HG03354 (cell line): Measurements from ENCODE around the gene LGR4.

Source experiments
- ATAC-seq: cut with Tn5 transposase; IDR thresholded peaks from one replicate; pipeline ENCODE4 v1.9.1; 2021; ENCODE audit warnings: mild to moderate bottlenecking; ENCODE audit not compliant: unreplicated experiment, poor library complexity, severe bottlenecking

The LGR4 gene

GRCh38 chr11:27487706-27488105, 15.1 kb upstream of the LGR4 start:
- ATAC-seq, result no peak

GRCh38 chr11:27485930-27486773, 13.6 kb upstream of the LGR4 start:
- ATAC-seq, result peak; percentile 80

GRCh38 chr11:27482793-27483192, 10.2 kb upstream of the LGR4 start:
- no peak for ATAC-seq

GRCh38 chr11:27481992-27482391, 9.4 kb upstream of the LGR4 start:
- no peak for ATAC-seq

DNA sequence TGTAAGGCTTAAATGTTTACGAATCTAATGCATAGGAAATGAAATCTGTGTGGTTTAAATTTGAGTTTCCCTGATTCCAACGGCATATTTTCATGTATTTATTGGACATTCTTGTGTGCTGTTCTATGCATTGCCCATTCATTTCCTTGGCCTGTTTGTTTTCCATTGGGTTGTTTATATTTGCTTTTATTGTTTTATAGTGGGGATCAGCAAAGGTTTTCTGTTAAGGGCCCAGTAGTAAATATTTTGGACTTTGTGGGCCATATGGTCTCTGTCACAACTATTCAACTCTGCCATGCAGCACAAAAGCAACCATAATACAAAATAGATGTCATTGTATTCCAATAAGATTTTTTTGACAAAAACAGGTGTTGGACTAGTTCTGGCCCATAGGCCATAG, 5.2 kb upstream of the LGR4 start:
- no peak for ATAC-seq

DNA sequence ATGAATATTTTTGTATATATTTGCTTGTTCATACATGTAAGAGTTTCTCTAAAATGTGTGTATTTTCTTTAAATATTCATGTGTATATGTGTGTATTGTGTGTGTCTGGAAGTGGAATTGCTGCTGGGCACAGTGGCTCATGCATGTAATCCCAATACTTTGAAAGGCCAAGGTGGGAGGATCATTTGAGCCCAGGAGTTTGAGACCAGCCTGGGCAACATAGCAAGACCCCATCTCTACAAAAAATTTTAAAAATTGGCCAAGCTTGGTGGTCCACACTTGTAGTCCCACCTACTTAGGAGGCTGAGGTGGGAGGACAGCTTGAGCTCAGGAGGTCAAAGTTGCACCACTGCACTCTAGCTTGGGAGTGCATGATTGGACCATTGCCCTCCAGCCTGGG, 4.7 kb upstream of the LGR4 start:
- ATAC-seq, result no peak

DNA sequence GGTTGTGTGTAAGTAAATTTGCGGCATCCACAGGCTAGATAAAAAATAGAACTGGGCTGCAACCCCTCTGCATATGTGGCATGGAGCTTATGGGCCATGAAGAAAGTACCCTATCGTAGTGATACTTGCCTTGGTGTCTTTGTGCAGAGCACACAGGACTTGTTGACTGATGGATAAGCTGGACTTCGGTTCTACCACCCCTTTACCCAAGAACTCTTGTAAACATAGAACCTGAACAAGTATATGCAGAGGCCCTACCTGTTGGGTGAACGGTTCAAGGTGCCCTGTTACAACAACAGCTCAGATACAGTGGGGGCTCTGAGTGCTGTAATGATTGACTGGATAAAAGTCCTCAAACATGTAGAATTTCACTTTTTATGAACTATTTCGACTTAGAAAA, 3.0 kb upstream of the LGR4 start:
- ATAC-seq, result no peak

DNA sequence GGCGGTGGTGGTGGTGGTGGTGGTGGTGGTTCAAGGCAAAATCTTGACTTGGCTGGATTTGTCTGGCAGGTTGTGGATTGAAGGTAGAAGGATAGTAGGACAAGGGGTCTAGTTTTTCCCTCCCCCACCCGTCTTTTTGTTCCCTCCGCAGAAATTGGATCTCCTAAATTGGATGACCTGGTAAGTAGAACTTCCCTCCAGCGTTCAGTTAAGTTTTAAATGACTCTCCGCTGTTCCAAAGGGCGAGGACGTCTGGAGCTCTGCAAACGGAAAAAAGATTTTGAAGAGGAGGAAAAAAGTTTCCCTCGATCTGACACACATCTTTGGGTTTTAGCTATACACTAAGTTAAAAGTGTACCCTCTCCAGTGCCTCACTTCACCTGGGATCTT, 422 bp upstream of the LGR4 start:
- ATAC-seq, result no peak

- peak; percentile 60 for ATAC-seq
These were observed 797 bp downstream of the LGR4 start for GRCh38 chr11:27471589-27472397.

DNA sequence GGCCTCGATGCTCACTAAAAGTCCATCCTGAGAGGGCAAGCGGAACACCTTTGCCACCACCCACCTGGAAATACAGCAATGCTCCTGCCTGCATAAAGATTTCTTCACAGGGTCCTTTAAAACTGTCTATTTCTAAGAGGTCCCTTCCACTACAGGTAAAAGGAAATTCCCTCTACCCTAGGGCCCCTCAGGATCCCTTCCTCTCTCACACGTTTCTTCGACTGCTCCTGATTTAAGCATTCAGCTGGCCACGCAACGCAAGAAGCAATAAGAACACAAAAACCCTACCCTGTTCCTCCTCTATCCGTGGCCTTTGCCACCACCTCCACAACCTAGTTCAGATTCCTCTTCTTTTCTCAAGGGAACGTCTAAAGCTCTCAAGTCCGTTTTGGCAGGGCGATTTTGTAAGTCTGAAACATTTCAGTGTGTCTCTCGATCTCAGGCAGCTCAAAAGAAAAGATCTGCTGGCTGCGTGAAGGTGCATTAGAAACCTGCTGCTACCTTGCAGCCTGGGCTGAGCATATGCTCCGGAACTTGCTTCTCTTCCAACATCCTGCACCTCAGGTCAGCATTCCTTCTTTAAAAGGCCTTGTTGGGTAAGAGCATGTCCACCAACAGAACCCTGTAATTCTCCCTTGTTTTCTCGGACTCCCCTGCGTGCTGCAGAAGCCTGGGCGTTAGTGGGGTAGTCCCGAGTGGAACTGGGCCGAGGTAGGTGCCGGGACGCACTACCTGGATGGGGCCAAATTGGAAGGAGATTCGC, 1.6 kb downstream of the LGR4 start:
- no peak for ATAC-seq

GRCh38 chr11:27470166-27470565, 2.4 kb downstream of the LGR4 start:
- no peak for ATAC-seq

DNA sequence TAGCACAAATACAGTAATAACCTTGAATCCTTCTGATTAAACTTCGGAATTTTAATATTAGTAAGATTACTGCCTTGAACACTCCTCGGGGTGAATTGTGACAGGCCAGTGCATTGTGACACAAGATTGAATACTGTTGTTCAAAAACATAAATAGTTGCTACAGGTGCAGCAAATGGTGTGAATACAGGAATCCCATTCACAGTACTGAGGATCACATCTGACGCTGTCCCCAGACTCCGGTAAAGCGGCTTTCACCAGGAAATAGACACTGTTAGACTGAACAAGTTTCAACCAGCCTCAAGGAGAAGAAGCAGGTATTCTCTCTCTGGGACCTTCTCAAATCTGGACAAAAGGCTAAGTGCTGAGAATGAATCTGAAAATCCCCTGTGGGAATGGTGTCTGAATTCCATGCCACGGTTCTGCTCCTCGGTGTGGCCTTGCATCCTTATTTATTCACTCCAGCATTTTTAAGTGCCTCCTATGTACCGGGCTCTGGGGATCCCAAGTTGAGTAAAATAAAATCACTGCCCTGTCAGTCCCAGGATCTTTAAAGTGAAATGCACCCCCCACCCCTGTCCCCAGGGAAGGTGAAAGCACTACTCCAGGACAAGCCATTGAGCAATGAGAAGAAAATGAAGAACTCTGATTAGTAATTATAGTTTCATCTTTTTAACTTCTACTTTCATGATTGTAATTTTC, 3.4 kb downstream of the LGR4 start:
- ATAC-seq, result no peak

DNA sequence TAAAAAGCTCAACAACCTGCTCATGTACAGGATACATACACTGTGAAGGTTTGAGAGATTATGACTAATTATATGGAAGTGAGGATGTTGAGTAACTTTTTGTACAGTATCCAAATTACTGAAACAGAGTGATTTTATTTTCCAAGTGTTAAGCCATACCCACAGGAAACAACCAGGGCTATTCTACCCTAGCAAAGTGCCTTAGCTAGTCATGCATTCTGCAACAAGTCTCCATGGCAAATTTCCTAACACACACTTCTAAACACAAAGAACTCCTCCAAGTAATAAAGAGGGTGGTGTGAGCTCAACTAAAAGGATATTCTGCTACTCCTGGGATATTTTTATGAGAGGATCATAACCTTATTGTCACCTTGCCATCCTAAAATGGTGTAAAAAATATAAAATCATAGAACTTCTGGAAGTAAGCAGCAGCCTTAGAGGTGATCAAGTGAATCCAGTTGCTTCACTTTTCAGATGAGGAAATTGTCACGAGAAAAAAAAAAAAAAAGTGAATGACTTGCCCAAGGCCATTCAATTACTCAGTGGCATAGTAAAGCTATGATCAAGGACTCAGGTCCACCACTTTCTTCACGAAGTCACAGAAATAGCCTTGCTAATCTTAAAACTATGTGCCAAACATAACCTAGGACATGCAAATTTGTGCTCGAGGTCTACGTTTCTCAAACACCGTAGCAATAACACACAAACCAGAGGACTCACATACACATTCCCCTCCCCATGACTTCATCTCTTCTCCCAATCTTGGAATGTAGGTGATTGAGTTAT, 4.2 kb downstream of the LGR4 start:
- no peak for ATAC-seq

- ATAC-seq, result no peak
These were observed 5.2 kb downstream of the LGR4 start for GRCh38 chr11:27467181-27467913.

DNA sequence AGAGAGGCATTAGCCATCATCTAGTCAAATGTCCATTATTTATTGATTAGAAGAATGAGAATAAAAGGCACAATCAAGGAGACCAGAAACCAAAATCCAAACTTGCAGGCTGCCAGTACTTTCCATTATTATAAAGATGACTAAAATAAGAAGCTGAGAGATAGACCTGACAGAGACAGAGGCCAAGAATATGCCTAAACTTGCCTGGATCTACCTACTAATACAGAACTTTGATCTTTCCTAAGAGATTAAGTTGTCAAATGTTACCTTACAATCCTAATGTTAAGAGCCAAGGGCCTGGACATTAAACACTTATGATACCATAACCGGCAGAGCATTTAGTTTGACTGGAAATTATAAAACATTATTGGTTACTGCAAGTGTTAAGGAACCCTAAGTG, 6.2 kb downstream of the LGR4 start:
- ATAC-seq, result no peak

DNA sequence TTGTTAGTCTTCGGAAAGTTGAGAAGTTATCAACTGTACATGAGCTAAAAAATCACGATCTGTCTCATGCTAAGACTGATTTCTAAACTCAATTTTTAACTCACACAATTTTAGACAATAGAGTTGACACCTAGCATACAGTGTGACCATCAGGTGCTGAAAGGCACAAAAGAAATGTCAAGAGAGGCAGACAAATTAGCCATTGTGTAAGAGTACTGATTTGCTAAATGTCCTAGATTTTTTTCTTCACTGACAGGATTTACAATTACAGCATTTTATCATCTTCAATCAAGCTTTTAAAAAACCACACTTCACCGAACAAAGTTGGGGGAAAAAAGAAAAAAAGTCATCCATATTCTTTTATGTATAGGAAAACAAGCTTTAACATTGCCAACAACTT, 7.0 kb downstream of the LGR4 start:
- no peak for ATAC-seq

GRCh38 chr11:27464909-27465308, 7.7 kb downstream of the LGR4 start:
- ATAC-seq, result no peak

GRCh38 chr11:27464289-27464696, 8.3 kb downstream of the LGR4 start:
- ATAC-seq, result no peak
